Measurements from ENCODE around the gene RALGAPA1.

RALGAPA1 gene

DNA sequence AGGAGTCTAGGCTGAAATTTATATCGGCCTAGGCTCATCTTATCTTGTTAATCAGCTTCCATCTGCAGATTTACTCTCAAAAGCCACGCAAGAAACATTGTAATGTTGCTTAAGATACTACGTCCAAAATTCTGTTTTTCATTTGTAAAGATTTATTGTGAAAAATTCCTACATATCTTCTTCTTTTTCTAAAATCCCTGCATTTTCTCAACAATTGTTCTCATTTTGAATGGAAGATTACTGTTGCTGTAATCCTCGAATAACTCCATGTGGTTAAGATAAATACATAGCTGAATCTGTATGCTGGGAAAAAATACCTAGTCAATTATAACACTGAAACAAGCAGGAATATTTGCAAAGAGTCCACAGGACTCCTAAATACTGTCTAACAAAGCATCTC is 259.5 kb downstream of the RALGAPA1 start:
- H3K9me3 ChIP-seq (ENCODE audit: low read length): no peaks in the 10 kb centered on the region
- peaks cover 15% of the 10 kb centered on the region for H3K4me1 ChIP-seq (ENCODE audit: insufficient read depth, low read length)
- no peak overlapping the region for H2AFZ ChIP-seq (ENCODE audit: low read depth, low read length)
- H3K27me3 ChIP-seq (ENCODE audit: insufficient read depth, low read length): no peaks in the 10 kb centered on the region
- no peak overlapping the region for H3K4me3 ChIP-seq (ENCODE audit: low read length)
- no peaks in the 10 kb centered on the region for H3K36me3 ChIP-seq (ENCODE audit: insufficient read depth, low read length)

DNA sequence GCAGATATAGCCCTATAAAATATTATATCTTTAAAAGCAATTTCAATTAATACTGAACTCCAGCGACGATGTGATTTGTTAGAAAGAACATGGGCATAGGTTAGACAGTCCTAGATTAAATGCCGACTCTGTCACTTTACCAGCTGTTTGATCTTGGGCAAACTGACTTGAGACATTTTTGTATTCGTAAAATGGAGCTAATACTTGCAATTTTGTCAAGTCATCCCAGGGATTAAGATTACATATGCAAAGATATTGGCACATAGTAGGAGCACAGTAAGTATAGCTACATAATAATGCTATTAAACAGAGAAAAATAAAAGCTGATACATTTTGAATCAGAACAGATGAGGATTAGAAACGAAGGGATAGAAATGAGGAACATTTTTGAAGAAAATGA is 266.1 kb downstream of the RALGAPA1 start:
- Histone ChIP-seq H3K9me3 (ENCODE audit: low read length) (no peaks in the 10 kb centered on the region), H2AFZ (ENCODE audit: low read depth, low read length) (no peak overlapping the region), H3K36me3 (ENCODE audit: insufficient read depth, low read length) (no peaks in the 10 kb centered on the region), H3K27me3 (ENCODE audit: insufficient read depth, low read length) (no peaks in the 10 kb centered on the region), H3K4me1 (ENCODE audit: insufficient read depth, low read length) (no peaks in the 10 kb centered on the region), H3K4me3 (ENCODE audit: low read length) (no peak overlapping the region)

DNA sequence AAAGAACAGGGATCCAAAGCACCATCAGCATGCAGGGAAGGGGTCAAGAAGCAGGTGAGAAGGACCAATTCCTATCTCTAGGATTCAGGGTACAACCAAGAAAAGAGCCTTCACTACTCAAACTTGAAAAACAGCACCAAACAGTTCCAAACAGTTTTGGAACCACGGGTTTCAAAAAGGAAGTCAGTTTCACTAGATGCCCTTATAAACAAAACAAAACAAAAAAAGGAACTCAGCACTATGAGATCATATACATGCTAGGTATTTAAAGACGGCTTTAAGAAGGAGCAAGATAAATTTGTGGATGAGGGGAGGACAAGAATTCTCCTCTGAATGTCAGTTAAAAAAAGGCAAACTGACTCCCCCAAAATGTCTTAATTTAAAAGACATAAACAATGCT is 269.1 kb downstream of the RALGAPA1 start:
- Histone ChIP-seq H2AFZ (ENCODE audit: low read depth, low read length) (no peak overlapping the region), H3K27me3 (ENCODE audit: insufficient read depth, low read length) (peaks cover 20% of the 10 kb centered on the region), H3K4me3 (ENCODE audit: low read length) (no peak overlapping the region), H3K9me3 (ENCODE audit: low read length) (no peaks in the 10 kb centered on the region), H3K36me3 (ENCODE audit: insufficient read depth, low read length) (no peaks in the 10 kb centered on the region), H3K4me1 (ENCODE audit: insufficient read depth, low read length) (peaks cover 6% of the 10 kb centered on the region)

DNA sequence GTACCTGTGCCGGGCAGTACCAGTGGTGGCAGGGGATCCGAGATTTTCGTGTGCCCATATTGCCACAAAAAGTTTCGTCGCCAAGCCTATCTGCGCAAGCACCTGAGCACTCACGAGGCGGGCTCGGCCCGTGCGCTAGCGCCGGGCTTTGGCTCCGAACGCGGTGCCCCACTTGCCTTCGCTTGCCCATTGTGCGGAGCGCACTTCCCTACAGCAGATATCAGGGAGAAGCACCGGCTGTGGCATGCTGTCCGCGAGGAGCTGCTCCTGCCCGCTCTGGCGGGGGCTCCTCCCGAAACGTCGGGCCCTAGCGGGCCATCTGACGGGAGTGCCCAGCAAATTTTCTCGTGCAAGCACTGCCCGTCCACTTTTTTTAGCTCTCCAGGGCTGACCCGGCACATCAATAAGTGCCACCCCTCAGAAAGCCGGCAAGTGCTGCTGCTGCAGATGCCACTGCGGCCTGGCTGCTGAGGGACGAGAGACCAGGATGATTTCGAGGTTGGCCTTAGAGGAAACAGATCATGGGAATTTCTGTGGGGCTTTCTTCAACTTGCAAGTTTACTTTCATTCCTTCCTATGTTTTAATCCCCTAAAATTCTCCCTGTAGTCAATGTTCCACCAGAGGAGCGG is 273.5 kb downstream of the RALGAPA1 start:
- peaks cover 50% of the 10 kb centered on the region for H3K27me3 ChIP-seq (ENCODE audit: insufficient read depth, low read length)
- peaks cover 11% of the 10 kb centered on the region for H3K4me1 ChIP-seq (ENCODE audit: insufficient read depth, low read length)
- no peaks in the 10 kb centered on the region for H3K36me3 ChIP-seq (ENCODE audit: insufficient read depth, low read length)
- peak overlapping the region; percentile 56 for H3K4me3 ChIP-seq (ENCODE audit: low read length)
- H3K9me3 ChIP-seq (ENCODE audit: low read length): no peaks in the 10 kb centered on the region
- no peak overlapping the region for H2AFZ ChIP-seq (ENCODE audit: low read depth, low read length)

DNA sequence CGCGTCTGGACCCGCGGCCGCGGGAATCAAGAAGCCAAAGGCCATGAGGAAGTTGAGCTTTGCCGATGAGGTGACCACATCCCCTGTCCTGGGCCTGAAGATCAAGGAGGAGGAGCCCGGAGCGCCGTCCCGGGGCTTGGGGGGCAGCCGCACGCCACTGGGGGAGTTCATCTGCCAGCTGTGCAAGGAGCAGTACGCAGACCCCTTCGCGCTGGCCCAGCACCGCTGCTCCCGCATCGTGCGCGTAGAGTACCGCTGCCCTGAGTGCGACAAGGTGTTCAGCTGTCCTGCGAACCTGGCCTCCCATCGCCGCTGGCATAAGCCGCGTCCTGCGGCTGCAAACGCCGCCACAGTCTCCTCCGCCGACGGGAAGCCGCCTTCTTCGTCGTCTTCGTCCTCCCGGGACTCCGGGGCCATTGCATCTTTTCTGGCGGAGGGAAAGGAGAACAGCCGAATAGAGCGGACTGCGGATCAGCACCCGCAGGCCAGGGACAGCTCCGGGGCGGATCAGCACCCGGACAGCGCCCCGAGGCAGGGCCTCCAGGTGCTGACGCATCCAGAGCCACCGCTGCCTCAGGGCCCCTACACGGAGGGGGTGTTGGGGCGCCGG is 274.1 kb downstream of the RALGAPA1 start:
- Histone ChIP-seq H2AFZ (ENCODE audit: low read depth, low read length) (peak overlapping the region; percentile 64), H3K4me3 (ENCODE audit: low read length) (peak overlapping the region; percentile 56), H3K27me3 (ENCODE audit: insufficient read depth, low read length) (peaks cover 57% of the 10 kb centered on the region), H3K9me3 (ENCODE audit: low read length) (no peaks in the 10 kb centered on the region), H3K36me3 (ENCODE audit: insufficient read depth, low read length) (no peaks in the 10 kb centered on the region), H3K4me1 (ENCODE audit: insufficient read depth, low read length) (peaks cover 11% of the 10 kb centered on the region)

DNA sequence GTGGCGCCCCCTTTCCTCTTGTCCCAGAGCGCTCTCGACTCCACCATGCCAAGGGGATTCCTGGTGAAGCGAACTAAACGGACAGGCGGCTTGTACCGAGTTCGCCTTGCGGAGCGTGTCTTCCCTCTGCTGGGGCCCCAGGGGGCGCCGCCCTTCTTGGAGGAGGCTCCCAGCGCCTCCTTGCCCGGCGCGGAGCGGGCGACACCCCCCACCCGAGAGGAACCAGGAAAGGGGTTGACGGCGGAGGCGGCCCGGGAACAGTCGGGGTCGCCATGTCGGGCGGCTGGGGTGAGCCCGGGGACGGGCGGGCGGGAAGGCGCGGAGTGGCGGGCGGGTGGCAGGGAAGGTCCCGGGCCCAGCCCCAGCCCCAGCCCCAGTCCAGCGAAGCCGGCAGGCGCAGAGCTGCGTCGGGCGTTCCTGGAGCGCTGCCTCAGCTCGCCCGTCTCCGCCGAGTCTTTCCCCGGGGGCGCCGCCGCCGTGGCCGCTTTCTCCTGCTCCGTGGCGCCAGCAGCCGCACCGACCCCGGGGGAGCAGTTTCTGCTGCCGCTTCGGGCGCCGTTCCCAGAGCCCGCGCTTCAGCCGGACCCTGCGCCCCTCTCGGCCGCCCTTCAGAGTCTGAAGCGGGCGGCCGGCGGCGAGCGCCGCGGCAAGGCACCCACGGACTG is 274.8 kb downstream of the RALGAPA1 start:
- H3K4me3 ChIP-seq (ENCODE audit: low read length): peak overlapping the region; percentile 56
- H3K9me3 ChIP-seq (ENCODE audit: low read length): no peaks in the 10 kb centered on the region
- H3K27me3 ChIP-seq (ENCODE audit: insufficient read depth, low read length): peaks cover 63% of the 10 kb centered on the region

DNA sequence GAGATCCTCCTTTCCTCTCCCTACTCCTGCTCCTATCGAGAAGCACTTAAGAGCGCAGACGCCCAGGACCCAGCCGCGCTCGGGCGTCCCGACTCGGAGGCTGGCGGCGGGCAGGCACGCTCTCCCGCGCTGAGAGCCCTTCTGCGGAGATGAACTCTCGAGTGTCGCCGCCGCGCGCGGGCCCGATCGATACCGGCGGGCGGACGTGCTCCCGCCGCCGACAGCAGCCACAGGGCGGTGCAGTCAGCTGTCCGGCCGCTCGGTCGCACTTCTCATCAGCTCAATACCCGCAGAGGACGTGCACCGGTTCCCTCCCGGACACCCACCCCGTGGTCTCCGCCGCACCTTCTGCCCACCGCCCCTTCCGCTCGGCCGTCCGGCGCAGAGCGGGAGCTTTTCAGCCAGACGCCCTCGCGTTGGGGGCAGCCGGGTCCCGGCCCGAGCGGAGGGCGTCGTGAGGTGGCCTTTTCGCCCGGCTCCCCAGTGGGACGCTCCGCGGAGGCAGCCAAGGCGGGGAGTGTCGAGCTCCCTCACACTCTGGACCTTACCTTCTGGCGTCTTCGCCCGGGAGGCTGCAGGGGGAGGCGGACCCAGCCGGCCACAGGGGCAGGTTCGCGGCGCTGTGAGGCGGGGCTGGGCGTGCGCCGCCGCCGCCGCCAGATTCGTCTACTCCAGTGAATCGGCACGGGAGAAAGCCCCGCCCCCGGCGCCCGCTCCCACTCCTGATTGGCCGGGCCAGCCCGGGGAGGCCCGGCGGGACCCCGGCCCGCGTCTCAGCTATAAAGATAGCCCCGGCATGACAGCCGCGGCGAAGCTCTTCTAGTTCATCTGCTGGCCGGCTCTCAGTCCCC is 275.5 kb downstream of the RALGAPA1 start, which contains the start of gene INSM2:
Gene INSM2, plus strand, starts transcription at position 808 of the 851 bp plus-strand sequence. CDS start 89 bp downstream, outside the sequence.
- H2AFZ ChIP-seq (ENCODE audit: low read depth, low read length): peak within 1 kb of the TSS; percentile 64
- peaks cover 11% of the 10 kb centered on the region for H3K4me1 ChIP-seq (ENCODE audit: insufficient read depth, low read length)
- H3K9me3 ChIP-seq (ENCODE audit: low read length): no peaks in the 10 kb centered on the region
- peaks cover 69% of the 10 kb centered on the region for H3K27me3 ChIP-seq (ENCODE audit: insufficient read depth, low read length)
- peak within 1 kb of the TSS; percentile 56 for H3K4me3 ChIP-seq (ENCODE audit: low read length)
- no peaks in the 10 kb centered on the region for H3K36me3 ChIP-seq (ENCODE audit: insufficient read depth, low read length)

More for the DNA sequence above, 274.8 kb downstream of the RALGAPA1 start:
- no peaks in the 10 kb centered on the region for H3K36me3 ChIP-seq (ENCODE audit: insufficient read depth, low read length)
- peaks cover 11% of the 10 kb centered on the region for H3K4me1 ChIP-seq (ENCODE audit: insufficient read depth, low read length)
- peak overlapping the region; percentile 64 for H2AFZ ChIP-seq (ENCODE audit: low read depth, low read length)

DNA sequence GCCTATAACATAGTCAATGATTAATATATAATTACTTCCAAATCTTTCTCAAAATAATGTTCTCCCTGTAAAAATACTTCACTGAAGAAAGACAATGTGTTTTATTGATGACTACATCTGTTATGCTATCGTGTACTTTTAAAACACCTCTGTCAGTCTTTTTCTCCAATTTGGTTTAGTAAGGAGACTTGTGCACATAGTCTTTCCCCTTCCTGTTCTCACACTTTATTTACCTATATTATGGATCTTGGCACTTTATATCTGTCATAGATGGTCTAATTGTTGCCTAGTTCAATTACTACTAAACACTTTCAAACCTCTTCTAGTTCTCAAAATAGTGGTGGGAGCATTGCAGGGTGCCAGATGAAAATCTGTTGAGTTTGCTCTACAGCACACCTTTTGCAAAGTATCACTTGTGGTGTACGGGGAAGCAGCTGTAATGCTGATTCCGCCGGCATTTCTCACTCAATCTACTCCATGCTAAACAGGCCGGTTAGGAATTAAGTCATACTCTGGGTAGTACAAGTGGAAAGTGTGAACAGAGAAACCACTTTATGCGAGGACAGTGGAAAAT is 276.2 kb downstream of the RALGAPA1 start:
- H3K36me3 ChIP-seq (ENCODE audit: insufficient read depth, low read length): no peaks in the 10 kb centered on the region
- no peaks in the 10 kb centered on the region for H3K9me3 ChIP-seq (ENCODE audit: low read length)
- H3K4me3 ChIP-seq (ENCODE audit: low read length): peak overlapping the region; percentile 56
- H2AFZ ChIP-seq (ENCODE audit: low read depth, low read length): peak overlapping the region; percentile 64
- H3K4me1 ChIP-seq (ENCODE audit: insufficient read depth, low read length): peaks cover 11% of the 10 kb centered on the region
- peaks cover 69% of the 10 kb centered on the region for H3K27me3 ChIP-seq (ENCODE audit: insufficient read depth, low read length)

DNA sequence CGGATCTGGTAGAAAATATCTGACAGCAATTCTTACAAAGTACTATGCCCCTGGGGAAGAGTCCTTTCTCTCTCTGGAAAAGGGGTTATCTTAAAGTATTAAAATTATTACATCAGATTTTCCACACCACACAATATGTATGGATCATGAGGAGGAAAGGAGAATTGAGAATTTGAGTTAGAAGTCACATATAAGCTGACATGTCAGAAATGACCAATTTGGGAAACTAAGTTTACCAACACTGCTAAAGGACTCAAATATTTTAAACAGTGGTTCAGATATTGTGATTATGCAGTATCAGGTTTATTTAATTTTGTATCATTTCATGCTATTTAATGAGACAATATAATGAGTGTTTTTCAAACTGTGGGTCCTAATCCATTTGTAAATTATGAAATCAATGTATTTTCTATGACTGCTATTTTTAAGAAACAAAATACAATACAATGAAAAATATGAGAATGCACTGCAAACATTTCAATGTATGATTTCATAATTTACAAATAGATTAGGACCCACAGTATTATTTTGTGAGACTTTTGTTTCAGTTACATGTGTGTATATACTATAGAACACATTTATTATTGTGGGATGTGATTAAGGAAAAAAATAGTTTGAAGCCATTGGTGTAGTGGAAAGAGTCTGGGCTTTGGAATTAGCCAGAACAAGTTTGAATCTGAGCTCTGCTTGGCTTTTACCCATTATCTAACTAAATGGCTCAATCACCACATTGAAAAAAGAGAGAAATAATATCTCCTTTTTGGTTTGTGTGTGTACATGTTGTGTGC is 276.9 kb downstream of the RALGAPA1 start:
- Histone ChIP-seq H3K27me3 (ENCODE audit: insufficient read depth, low read length) (peaks cover 69% of the 10 kb centered on the region), H3K36me3 (ENCODE audit: insufficient read depth, low read length) (no peaks in the 10 kb centered on the region)

DNA sequence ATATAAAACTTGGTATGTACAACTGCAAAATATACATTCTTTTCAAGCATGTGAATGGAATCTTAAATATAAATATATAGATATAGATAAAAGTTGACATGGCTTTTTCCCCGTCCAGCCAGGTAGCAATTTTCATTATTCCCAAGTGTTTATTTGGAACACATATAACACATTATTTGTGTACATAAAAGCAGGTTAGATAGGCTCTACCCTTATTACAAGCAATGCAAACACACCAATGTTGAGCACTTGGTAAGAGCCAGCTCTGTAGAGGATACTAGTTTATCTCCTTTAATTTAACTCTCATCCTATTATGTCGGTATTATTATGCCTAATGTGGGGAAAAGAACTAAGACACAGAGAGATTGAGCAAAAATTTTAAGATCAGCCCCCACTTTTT is 282.1 kb downstream of the RALGAPA1 start:
- no peaks in the 10 kb centered on the region for H3K36me3 ChIP-seq (ENCODE audit: insufficient read depth, low read length)
- no peaks in the 10 kb centered on the region for H3K4me1 ChIP-seq (ENCODE audit: insufficient read depth, low read length)
- no peak overlapping the region for H3K4me3 ChIP-seq (ENCODE audit: low read length)
- no peak overlapping the region for H2AFZ ChIP-seq (ENCODE audit: low read depth, low read length)
- peaks cover 31% of the 10 kb centered on the region for H3K27me3 ChIP-seq (ENCODE audit: insufficient read depth, low read length)
- H3K9me3 ChIP-seq (ENCODE audit: low read length): no peaks in the 10 kb centered on the region

More for the DNA sequence above, 276.9 kb downstream of the RALGAPA1 start:
- Histone ChIP-seq H3K9me3 (ENCODE audit: low read length) (no peaks in the 10 kb centered on the region), H2AFZ (ENCODE audit: low read depth, low read length) (no peak overlapping the region), H3K4me3 (ENCODE audit: low read length) (no peak overlapping the region), H3K4me1 (ENCODE audit: insufficient read depth, low read length) (peaks cover 11% of the 10 kb centered on the region)

DNA sequence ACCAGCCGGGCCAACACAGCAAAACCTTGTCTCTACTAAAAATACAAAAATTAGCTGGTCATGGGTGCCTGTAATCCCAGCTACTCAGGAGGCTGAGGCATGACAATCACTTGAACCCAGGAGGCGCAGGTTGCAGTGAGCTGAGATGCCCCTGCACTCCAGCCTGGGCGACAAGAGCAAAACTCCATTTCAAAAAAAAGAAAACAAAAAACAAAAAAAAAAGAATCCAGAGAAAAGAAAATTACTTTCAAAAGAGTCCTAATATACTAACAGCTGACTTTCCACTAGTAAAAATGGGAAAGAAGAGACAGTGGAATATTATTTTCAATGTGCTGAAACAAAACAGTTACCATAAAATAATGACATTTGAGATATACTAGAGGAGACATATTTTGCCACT is 283.4 kb downstream of the RALGAPA1 start:
- H3K4me3 ChIP-seq (ENCODE audit: low read length): no peak overlapping the region

DNA sequence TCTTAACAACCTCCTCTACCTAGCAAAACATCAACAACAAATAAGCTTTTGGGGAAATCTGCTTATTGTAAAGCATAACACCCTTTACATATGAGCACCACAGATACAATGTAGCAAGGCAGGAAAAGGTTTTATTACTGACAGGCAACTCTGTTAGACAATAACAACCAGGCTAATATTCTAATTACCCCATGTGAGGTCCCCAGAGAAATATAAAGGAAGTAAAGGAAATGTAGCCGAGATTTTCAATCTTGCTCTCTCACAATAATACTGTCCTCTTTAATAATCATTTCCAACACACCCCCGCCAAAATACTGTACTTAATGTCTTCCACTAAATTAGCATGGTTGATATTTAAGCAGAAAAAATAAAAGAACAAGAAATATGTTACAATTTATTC is 289.1 kb downstream of the RALGAPA1 start:
- Histone ChIP-seq H3K4me3 (ENCODE audit: low read length) (no peak overlapping the region), H2AFZ (ENCODE audit: low read depth, low read length) (no peak overlapping the region), H3K36me3 (ENCODE audit: insufficient read depth, low read length) (no peaks in the 10 kb centered on the region)

More for the DNA sequence above, 283.4 kb downstream of the RALGAPA1 start:
- no peaks in the 10 kb centered on the region for H3K36me3 ChIP-seq (ENCODE audit: insufficient read depth, low read length)
- H3K27me3 ChIP-seq (ENCODE audit: insufficient read depth, low read length): peaks cover 19% of the 10 kb centered on the region
- H3K9me3 ChIP-seq (ENCODE audit: low read length): no peaks in the 10 kb centered on the region
- H2AFZ ChIP-seq (ENCODE audit: low read depth, low read length): no peak overlapping the region
- H3K4me1 ChIP-seq (ENCODE audit: insufficient read depth, low read length): no peaks in the 10 kb centered on the region

More for the DNA sequence above, 289.1 kb downstream of the RALGAPA1 start:
- Histone ChIP-seq H3K27me3 (ENCODE audit: insufficient read depth, low read length) (no peaks in the 10 kb centered on the region), H3K9me3 (ENCODE audit: low read length) (no peaks in the 10 kb centered on the region), H3K4me1 (ENCODE audit: insufficient read depth, low read length) (no peaks in the 10 kb centered on the region)

All from neuron (in vitro differentiated cells).